ENCODE measurements around the gene ERICH6.

- no peak for TF ChIP-seq CTCF (IDR thresholded peaks at IDR 0.05; ENCODE audit: extremely low read depth in 1 of 2, insufficient read depth in 1 of 2, low read depth in 1 of 2, low read length in 2 of 2)
- TF ChIP-seq POLR2AphosphoS5 (IDR thresholded peaks at IDR 0.05; ENCODE audit: insufficient read depth, low read depth, low read length): no peak
- TF ChIP-seq EZH2 (IDR thresholded peaks at IDR 0.05; ENCODE audit: borderline replicate concordance, low read depth, low read length, severe bottlenecking): no peak
- no peak for TF ChIP-seq POLR2A (IDR thresholded peaks at IDR 0.05; ENCODE audit: low read depth, low read length)
- no peak for TF ChIP-seq MYC (IDR thresholded peaks at IDR 0.05; ENCODE audit: low read depth, low read length)
- no peak for TF ChIP-seq MAX (IDR thresholded peaks at IDR 0.05; ENCODE audit: insufficient read depth, insufficient read length)
- no peak for TF ChIP-seq JUN (IDR thresholded peaks at IDR 0.05; ENCODE audit: borderline replicate concordance, insufficient read depth, insufficient read length, low read depth)
Measured at GRCh38 chr3:150611666-150612065, 92.1 kb downstream of the ERICH6 start.
